ENCODE results near the gene TC2N. TPM values are rescaled to one million over a fixed set of nuclear protein-coding genes. Genes with fewer than 3 reads are reported as not detected.

TC2N gene
- total and polyA plus RNA-seq, 9 of the 15 experiments (the other 6 are each of a cell fraction or from before 2014, with no cell fraction given), result 2.0 to 12.5 (median 7.3) TPM

DNA sequence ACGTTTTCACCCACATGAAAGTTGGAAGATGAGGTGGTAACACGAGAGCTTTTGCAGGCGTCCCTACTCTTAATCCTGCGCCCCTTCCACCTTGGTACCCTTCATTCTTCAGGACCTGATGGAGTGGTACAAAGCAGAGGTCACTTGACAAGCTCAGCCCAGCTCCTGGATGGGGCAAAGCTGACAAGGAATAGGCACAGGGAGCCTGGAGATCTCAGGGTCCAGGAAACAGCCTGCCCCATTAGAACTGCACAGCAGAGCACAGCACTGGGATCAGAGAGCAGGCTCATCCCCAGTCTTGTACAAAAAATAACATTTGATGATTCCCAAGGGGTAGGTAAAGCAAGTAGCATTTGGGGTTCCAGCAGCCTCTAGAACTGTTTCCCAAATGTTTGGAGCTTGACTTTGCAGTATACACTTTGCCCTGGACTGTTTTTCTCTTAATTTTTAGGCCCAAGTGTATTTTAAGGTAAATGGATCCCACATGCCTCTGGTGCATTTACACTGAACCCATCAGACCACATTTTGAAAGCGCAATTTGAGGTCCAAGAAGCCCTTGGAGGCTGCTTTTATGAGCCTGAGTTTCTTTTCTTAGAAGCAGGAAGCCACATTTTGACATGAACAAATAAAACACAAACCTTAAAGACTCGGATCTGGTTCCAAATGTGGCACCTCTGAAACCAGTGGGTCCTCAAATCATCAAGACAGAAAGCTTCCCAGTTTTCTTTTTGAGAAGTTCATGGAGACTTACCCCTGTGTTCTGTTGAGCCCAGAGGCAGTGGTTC, 633 bp downstream of the TC2N start:
- H3K4me1 ChIP-seq (replicated peaks in 1 of 2; ENCODE audit: control insufficient read depth in 2 of 2, insufficient read depth in 2 of 2, low read length in 2 of 2), result no peaks in the 10 kb centered on the region
- 3% methylated on average over 6 of the region's 6 CpGs for WGBS (ENCODE audit: insufficient coverage, low coverage, missing lambda C conversion rate)
- no peaks in the 10 kb centered on the region; a peak in 1 of 5 replicates for H3K27me3 ChIP-seq (ENCODE audit: control insufficient read depth in 2 of 2, insufficient read depth in 2 of 2, low read length in 2 of 2)
- no peak overlapping the region for H2AFZ ChIP-seq (ENCODE audit: low read depth, low read length)
- H3K4me2 ChIP-seq (ENCODE audit: insufficient read depth, low read length), result no peak overlapping the region
- BruUV-seq (replicated peaks), result no TSS peak
- in situ Hi-C loops (cut with MboI) (no loop called here), intact Hi-C loops (cut with micrococcal nuclease) (no loop called here)
- no peak overlapping the region for H3K9ac ChIP-seq (ENCODE audit: insufficient read depth in 1 of 2, low read depth in 2 of 2, low read length in 2 of 2)
- H4K20me1 ChIP-seq (replicated peaks; ENCODE audit: control insufficient read depth, insufficient read depth, low read length), result no peaks in the 10 kb centered on the region
- H3K9me3 ChIP-seq (replicated peaks; ENCODE audit: control insufficient read depth, insufficient read depth, low read depth, low read length), result no peaks in the 10 kb centered on the region
- FAIRE-seq (no peak), DNase-seq (ENCODE audit: extremely low read depth in 1 of 4, low spot score in 3 of 4) (no peak), ATAC-seq (no peak)
- H3K4me3 ChIP-seq, result no peak overlapping the region
- POLR2A ChIA-PET, result no interaction called here
- TF ChIP-seq PRMT5 (CRISPR knock-in tag; IDR thresholded peaks at IDR 0.05) (no peak), SMAD2 (IDR thresholded peaks at IDR 0.05; ENCODE audit: low read depth, low read length) (no peak), STAT5A (IDR thresholded peaks at IDR 0.05; ENCODE audit: borderline replicate concordance, low read length) (no peak), ZNF830 (CRISPR knock-in tag; IDR thresholded peaks at IDR 0.05) (no peak)
- TF ChIP-seq, protein P1, sequence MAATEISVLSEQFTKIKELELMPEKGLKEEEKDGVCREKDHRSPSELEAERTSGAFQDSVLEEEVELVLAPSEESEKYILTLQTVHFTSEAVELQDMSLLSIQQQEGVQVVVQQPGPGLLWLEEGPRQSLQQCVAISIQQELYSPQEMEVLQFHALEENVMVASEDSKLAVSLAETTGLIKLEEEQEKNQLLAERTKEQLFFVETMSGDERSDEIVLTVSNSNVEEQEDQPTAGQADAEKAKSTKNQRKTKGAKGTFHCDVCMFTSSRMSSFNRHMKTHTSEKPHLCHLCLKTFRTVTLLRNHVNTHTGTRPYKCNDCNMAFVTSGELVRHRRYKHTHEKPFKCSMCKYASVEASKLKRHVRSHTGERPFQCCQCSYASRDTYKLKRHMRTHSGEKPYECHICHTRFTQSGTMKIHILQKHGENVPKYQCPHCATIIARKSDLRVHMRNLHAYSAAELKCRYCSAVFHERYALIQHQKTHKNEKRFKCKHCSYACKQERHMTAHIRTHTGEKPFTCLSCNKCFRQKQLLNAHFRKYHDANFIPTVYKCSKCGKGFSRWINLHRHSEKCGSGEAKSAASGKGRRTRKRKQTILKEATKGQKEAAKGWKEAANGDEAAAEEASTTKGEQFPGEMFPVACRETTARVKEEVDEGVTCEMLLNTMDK (IDR thresholded peaks at IDR 0.05; ENCODE audit: borderline replicate concordance, insufficient read depth, low read depth, low read length, poor library complexity, severe bottlenecking), result no peak
- no peaks in the 10 kb centered on the region for H3K79me2 ChIP-seq (ENCODE audit: control insufficient read depth, insufficient read depth, low read length)
- H3K9me1 ChIP-seq (ENCODE audit: control insufficient read depth, insufficient read depth, low read length), result no peaks in the 10 kb centered on the region
- CTCF ChIA-PET (ENCODE audit: low intra/inter-chr PET ratio), result no interaction called here
- no peak overlapping the region for H3K27ac ChIP-seq (ENCODE audit: extremely low read depth, low read depth, low read length)
- H3K36me3 ChIP-seq (ENCODE audit: control insufficient read depth, insufficient read depth, low read length), result no peaks in the 10 kb centered on the region
